GM19240 (cell line): Measurements from ENCODE around the gene ZSCAN16.

Source experiments
- DNase-seq: peaks from one replicate; pipeline ENCODE4 v3.0.0; 2011; ENCODE audit warnings: low spot score; ENCODE audit not compliant: insufficient read length

ZSCAN16 gene

GRCh38 chr6:28171271-28171670, 46.9 kb downstream of the ZSCAN16 start:
- DNase-seq, result no peak

- DNase-seq, result no peak
Observed at GRCh38 chr6:28172006-28172405, 47.6 kb downstream of the ZSCAN16 start.

GRCh38 chr6:28176373-28176772, 52.0 kb downstream of the ZSCAN16 start:
- DNase-seq, result no peak
